Activated CD4-positive, CD25-positive, alpha-beta regulatory T cell (primary cell): Measurements from ENCODE around the gene ENKD1.

Experiments used
- DNase-seq, 4 experiments: peaks; one replicate each; lab custom pipeline; 2025; lab: John Stamatoyannopoulos, UW

ENKD1 gene

DNA sequence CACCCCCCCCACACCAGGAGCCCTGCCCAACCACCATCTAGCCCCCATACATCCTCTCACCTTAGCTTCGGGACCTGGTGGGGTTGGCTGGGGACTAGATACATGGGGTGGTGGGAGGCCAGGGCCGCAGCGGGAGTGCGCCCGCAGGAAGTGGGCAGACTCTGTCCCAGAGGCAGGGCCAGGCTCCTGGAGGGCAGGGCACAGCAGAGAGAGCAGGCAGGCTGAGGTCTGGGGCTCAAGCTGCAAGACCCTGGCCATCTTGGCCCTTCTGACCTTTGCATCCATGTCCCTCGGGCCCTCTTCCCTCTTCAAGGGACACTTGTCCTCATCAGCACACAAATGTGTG, 2.7 kb downstream of the ENKD1 start:
- no peak for DNase-seq

DNA sequence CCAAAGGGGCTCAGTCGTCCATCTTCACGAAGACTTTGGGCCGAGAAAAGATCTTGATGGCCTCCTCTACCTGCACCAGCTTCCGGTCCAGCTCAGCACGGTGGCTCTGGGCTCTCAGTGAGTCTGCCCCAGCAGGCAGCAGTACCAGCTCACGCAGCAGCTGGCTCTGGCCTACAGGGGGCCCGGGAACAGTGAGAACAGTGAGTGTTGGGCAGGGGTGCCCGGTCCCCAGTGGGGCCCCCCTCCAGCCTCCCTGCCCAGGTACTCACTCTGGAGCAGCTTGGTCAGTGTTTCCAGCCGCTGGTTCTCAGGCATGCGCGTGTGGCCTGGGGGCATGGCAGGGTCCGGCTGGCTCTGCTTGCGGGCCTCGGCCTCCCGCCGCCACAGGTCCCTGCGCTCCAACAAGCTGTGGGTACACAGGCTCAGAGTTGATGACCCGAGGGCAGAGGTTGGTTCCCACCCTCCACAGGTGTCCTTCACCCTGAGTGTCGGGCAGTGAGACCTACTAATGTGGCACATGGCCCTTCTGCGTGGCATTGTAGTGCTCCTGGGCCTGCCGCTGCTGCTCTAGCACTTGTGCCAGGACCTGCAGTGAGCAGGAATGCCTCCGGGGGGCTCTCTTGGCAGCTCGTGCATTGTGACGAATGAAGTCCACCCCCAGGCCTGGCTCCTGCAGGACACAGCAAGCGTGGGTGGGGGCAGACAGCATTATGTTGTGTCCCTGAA, 3.2 kb downstream of the ENKD1 start:
- no peak for DNase-seq

DNA sequence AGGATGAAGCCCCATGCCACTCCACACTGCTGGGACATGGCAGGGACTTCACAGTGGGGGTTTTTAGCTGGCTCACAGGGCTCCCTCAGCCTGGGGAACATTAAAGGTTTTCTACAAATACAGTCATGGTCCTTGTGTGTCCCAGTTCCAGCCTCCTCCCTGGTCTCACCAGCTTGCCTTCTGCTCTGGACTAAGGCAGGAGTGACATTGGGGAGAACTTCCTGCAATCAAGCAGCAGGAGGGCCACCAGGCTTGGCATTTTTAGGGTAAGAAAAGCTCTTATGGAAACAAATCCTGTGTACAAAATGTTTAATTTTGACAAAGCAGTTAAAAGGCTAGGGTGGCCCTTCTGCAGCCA, 3.9 kb downstream of the ENKD1 start:
- DNase-seq, result no peak

DNA sequence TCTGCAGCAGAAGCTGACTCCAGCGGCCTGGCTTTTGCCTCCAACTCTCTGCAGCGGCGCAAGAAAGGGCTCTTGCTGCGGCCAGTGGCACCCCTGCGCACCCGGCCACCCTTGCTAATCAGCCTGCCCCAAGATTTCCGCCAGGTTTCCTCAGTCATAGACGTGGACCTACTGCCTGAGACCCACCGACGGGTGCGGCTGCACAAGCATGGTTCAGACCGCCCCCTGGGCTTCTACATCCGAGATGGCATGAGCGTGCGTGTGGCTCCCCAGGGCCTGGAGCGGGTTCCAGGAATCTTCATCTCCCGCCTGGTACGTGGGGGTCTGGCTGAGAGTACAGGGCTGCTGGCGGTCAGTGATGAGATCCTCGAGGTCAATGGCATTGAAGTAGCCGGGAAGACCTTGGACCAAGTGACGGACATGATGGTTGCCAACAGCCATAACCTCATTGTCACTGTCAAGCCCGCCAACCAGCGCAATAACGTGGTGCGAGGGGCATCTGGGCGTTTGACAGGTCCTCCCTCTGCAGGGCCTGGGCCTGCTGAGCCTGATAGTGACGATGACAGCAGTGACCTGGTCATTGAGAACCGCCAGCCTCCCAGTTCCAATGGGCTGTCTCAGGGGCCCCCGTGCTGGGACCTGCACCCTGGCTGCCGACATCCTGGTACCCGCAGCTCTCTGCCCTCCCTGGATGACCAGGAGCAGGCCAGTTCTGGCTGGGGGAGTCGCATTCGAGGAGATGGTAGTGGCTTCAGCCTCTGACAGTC, 4.5 kb downstream of the ENKD1 start:
- DNase-seq, result no peak

DNA sequence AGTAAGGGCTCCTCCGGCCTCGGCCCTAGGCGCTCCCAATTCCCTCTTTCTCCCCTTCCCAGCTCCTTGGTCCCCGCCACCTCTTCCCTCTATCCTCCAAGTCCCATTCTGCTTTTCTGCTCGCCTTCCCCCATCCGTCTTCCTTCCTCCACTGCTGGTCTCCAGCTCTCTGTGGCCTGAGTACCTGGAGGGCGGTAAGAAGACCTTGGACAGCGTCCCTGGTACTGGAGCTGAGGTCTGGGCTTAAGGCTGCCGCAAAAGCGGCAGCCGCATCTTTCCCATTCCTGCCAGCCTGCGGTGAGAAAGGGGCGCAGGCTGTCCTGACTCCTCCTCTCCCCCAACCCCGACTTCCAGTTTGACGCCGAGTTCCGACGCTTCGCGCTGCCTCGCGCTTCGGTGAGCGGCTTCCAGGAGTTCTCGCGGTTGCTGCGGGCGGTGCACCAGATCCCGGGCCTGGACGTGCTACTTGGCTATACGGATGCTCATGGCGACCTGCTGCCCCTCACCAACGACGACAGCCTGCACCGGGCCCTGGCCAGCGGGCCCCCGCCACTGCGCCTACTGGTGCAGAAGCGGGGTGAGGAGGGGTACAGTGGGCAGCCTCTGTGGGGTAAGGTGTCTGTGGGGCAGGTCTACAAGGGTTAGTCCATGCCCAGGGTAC, 5.3 kb downstream of the ENKD1 start:
- no peak for DNase-seq

DNA sequence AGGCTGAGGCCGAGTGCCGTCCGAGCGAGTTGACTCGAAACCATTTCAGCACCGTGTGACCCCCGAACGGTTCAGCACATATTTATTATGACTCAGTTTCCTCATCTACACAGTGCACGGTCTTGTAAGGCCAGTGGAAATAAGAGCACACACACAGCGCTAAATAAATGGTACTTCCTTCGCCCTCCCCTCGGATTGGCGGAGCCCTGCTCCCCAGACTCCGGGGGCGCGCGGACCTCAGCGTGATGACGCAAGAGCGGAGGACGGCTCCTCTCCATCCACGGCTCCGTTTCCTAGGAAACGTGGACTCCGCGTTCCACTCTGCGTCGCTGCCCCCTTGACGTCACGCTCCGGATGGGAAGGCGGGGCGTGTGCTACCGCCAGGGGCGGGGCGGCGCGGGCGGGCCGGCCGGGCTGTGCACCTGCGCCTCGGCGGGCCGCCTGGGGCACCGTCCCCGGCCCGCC, 6.0 kb downstream of the ENKD1 start, which contains the start of gene PARD6A:
Gene PARD6A, plus strand, starts transcription at position 397 of the 465 bp plus-strand sequence. CDS start 79 bp downstream, outside the sequence.
- peak; percentile 73 to 89 (median 86) for DNase-seq

DNA sequence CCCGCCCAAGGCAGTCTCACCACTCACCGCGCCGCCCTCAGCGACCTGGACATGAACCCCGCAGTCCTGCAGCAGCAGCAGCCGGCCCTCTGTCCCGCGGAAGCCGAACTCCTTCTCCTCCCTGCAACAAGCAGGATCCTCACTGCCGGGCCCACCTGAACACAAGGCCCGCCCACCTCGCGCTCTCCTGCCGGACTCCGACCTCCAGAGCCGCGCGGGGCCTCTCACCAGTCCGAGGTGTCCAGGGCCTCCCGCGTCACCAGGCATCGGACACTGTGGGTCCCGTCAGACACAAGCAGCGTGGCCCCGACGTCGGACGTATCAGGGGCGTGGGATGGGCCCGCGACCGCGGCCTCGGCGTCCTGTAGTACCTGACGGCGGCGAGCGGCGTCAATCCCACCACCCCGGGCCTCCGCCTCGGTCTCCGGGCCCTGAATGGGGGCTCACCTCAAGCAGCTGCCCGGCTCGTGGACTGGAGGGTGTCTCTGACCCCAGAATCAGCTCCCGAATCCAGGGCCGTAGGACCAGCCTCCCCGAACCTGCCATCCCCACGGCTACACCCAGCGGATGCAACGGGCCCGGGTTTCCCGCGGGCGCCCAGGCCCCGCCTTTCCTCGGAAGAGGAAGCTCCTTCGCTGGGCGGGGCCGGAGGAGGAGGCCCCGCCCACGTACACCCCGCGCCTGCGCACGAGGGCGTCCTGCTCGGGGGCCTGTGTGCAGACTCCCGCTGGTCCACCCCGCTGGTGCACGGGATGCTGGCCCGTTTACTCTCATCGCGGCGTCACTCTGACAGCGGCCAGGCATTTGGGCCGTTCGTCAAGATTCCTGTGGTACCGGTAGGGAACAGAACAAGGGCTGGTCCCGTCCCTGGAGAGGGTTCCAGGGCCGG, 6.6 kb downstream of the ENKD1 start, which contains the start of gene ACD:
Gene ACD, minus strand, starts transcription at position 586 of the 889 bp plus-strand sequence. Its CDS starts 40 bp downstream, at position 546.
- peak; percentile 86 to 89 (median 89) for DNase-seq

DNA sequence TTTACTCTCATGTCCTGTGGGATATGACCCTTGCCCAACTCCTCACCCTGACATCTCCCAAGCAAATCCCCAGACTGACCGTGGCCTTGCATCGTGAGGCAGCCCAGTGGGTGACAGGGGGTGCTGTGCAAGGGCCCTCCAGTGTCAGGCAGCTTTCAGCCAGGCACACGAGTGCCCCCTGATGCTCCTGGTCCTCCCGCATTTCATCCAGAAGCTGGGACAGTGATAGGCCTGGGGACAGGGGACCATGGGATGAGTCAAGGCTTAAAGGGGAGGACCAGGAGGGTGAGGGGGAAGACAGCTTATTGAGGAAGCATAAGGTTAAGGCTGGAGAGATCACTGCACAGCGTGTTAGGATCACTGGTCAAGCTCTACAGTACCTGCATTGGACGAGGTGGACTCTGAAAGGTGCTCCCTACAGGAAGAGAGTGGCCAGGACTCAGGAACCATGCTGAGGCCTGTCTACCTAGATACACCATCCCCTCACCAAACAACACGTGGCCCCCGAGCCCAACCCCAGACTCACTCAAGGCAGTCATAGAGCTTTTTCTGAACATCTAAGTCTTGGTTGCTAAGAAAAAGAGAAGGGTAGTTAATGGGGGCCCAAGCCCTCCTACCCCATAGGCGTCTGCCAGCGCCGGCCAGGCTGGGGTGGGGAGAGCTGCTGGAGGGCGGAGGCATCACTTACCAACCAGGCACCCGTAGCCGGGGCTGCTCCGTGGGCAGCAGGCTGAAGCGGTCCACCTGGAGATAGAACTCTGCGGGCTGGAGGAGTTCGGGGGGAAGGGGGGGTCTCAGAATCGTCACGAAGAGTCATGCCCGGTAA, 7.5 kb downstream of the ENKD1 start:
- DNase-seq, result no peak

DNA sequence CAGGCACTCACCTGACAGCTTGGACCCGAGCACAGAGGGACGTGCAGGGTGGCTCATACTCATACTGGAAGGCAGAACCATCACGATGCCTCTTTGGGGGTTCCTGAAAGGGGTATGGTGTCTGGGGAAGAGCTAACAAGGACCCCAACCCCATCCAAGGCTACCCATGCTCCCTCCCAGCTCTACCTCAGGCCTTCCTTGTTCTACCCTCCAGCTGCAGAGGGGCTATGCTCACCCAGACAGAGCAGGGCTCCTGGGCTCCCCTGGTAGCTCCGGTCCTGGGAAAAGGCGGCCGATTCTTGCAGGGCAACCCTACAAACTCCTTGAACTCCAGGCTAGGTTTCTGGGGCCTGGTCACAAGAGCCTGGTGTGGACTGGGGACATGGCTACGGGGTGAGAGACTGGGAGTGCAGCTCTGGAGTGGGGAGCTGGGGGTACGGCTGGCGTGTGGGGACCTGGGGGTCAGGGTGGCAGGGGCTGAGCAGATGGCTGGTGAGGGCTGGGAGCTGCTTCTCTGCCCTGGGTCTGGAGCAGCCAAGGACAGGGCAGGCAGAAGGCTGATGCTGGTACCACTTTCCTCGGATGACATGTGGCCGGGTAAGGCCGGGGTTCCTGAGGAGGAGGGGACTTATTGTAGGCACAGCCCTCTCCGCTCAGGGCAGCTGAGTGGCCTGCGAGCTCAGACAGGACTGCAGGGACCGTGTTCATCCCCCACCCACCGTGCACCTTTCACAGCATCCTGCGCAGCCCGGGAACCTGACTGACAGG, 8.6 kb downstream of the ENKD1 start:
- no peak for DNase-seq

DNA sequence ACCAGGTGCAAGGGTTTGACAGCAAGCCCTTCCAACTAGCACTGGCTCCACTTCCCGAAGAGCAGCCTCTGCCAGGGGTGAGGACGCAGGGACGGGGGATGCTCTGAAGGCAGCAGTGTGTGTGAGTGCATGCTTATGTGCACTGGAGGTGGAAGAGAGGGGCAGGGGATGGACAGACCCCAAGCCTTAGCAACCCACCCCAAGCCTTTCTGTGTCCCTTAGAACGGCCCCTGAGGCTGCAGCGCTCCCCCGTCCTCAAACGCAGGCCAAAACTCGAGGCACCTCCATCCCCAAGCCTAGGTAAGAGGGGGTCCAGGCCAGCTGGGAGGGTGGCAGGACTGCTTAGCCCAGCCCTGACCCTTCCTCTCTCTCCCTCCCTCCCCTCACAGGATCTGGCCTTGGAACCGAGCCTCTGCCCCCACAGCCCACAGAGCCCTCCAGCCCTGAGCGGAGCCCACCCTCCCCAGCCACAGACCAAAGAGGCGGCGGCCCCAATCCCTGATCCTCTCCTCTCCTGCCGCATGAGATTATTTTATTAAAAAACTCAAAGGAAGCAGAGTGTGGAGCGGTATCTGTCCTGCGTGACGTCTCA, 9.4 kb downstream of the ENKD1 start:
- DNase-seq, result no peak

DNA sequence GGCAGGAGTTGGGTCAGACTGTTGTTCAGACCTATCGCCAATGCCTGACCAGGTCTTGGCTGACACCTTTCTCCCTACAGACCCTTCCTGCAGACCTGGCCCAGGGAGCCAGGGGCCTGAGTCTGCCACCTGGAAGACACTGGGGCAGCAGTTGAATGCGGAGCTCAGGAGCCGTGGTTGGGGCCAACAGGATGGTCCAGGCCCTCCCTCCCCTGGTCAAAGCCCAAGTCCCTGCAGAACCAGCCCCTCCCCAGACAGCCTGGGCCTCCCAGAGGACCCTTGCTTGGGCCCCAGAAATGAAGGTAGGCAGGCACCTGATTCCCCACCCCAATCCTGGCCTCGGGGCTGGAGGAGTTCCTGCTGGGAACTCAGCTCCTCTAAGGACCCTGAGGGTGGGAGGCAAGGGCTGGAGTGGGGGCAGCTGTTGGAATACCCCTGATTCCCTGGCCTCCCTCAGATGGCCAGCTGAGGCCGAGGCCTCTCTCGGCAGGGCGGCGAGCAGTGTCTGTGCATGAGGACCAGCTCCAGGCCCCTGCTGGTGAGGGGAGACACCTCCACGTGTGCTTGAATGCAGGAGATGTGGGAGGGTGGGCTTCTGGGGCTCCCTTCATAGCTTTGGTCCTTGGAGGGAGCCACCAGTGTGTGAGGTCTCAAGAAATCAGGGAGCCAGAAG, 10.1 kb downstream of the ENKD1 start:
- DNase-seq, result no peak

DNA sequence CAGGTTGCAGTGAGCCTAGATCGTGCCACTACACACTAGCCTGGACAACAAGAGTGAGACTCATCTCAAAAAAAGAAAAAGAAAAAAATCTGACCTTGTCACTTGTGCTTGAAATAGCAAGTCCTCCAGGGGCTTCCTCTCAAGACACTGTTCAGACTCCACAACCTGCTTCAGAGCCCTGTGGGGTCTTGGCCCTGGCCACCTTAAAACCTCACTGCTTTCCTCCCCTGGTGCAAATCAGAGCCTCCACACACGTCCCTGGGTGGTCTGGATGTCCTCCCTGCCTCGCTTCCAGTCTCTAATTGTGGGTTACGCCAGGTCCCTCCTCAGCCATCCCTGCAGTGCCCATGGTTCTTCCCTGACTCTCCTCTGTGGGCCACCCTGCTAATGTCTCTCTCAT, 11.2 kb downstream of the ENKD1 start:
- DNase-seq, result no peak

DNA sequence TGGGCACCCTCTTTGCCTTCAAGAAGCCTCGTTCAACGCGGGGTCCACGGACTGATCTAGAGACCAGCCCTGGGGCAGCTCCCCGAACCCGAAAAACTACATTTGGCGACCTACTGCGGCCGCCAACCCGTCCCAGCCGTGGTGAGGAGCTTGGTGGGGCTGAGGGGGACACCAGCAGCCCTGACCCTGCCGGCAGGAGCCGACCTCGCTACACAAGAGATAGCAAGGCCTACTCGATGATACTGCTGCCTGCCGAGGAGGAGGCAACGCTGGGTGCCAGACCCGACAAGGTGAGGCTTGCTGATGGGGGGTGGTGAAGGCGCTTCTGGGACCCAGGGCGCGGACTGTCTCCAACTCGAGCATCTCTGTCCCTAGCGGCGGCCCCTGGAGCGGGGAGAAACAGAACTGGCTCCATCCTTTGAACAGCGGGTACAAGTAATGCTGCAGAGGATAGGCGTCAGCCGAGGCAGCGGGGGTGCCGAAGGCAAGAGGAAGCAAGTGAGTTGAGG, 12.1 kb downstream of the ENKD1 start:
- no peak for DNase-seq

DNA sequence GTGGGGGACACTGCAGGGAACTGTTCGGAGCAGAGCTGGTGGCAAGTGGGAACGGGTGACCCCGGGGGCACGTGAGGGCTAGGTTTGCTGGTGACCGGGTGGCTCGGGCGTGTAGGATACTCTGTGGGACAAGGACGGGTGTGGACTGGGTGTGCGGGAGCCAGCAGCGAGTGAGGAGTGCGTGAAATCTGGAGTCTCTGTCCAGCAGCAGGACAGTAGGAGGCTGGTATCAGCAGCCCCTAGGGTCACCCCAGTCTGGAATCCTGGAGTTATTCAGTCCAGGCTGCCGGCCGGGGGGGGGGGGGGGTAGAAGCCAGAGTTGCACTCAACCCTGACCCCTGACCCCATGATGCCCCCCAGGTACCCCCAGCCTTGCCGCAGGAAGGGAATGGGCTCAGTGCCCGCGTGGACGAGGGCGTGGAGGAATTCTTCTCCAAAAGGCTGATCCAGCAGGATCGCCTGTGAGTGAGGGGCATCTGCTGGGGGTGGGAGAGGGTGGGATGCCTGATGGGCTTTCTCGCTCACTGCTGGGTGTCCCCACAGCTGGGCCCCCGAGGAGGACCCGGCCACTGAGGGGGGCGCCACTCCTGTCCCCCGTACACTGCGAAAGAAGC, 12.7 kb downstream of the ENKD1 start:
- no peak for DNase-seq

DNA sequence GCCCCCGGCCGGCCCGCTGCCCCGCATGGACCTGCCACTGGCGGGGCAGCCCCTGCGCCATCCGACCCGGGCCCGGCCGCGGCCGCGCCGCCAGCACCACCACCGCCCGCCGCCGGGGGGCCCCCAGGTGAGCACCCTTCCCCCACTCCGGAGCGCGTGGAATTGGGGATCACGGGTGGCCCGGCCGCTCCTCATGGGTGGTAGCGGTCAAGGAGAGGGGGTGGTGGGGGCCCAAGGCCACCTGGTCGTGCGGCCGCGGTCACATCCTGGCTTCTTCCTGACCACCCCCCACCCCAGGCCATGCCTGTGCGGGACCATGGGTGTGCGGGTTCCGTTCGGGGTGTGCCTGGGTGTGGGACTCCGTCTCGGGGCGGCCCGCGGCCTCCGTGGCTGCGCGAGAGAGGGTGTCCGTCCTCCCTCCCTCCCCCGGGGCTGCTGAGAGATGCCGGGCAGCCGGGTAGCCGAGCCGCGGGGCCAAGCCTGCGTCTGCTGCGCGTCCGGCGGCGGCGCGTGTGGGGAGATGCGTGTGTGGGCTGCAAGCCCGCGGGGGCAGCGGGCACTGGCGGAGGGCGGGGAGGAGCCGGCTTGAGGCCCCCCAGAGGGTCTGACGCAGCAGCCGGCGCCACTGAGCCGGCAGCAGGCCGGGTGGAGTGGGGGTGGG, 13.3 kb downstream of the ENKD1 start:
- no peak for DNase-seq

DNA sequence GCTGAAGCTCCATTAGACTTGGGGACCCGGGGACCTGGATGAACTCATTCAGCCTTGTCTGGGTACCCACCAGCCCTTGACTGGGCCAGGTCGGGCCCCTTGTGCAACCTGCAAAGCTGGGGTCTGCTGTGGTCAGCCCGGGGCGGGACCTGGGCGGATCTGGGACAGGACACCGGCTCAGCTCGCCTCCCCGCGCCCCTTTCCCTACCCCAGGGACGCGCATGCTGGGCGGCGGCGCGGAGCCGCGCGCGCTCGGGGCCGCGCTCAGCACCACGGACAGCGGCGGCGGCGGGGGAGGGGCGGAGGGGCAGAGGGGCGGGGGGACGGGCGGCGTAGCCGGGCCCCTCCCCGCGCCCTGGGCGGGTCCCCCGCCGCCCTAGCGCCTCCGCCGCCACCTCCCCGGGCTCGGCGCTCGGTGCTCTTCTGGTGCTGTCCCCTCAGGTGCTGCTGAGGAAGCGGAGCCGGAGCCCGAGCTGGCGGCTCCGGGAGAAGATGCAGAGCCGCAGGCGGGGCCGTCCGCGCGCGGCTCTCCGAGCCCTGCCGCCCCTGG, 13.9 kb downstream of the ENKD1 start:
- DNase-seq, result no peak

DNA sequence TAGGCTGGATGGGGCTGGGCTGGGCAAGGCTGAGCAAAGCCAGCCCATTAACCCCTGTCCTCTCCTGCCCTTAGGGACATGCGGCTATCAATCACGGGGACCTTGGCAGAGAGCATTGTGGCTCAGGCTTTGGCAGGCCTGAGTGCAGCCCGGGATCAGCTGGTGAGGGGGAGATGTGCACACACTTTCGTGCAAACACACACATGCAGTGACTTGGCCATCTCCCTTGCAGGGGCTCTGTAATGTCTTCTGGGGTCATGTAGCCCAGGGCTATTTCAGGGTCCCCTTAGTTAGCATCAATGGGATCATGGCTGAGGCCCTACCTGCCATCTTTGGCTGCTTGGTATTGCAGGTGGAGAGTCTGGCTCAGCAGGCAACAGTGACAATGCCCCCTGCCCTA, 14.7 kb downstream of the ENKD1 start:
- no peak for DNase-seq

DNA sequence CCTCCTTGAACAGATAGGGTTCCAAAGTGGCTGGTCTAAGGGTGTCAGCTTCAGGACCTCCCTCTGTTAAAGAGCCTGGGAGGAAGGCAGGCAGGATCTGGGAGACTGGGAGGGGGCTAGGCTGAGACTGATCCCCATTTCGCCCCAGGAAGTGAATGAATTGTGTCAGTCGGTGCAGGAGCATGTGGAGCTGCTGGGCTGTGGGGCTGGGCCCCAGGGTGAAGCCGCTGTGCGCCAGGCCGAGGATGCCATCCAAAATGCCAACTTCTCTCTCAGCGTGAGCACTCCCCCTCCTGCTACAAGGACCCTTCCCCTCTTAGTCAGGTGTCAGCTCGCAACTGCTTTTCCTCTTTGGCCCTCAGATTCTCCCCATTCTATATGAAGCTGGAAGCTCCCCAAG, 15.5 kb downstream of the ENKD1 start:
- no peak for DNase-seq
